K562 (cell line): ENCODE measurements around the gene MITF. TPM values are rescaled to one million over a fixed set of nuclear protein-coding genes. Genes with fewer than 3 reads are reported as not detected.
A peak's percentile ranks its signal among the peaks of the same experiment; 100 is the strongest.

Experiments used
- ATAC-seq: fragments of 200-7000 bp; cut with Tn5 transposase; 3 replicates; pipeline ENCODE4 v1.9.1; 2020; ENCODE audit warnings: moderate library complexity
- BruUV-seq: library from RNA; stranded (reverse); fragments of 400-500 nt; replicated peaks from 2 replicates; lab custom pipeline; 2021; lab: Mats Ljungman, UMichigan
- CTCF ChIA-PET: fragments of 300-600 bp; formaldehyde crosslinking; extraction: SDS; loops from one replicate; lab custom pipeline; 2021; ENCODE audit warnings: low intra/inter-chr PET ratio; lab: Yijun Ruan, JAX
- POLR2A ChIA-PET: fragments of 300-600, 350-650 bp; sonication (Branson Sonifier 250); formaldehyde crosslinking; extraction: SDS; loops from one replicate; lab custom pipeline; 2021; ENCODE audit warnings: antibody characterized with exemption, inconsistent platforms; lab: Yijun Ruan, JAX
- DNase-seq, 4 experiments: peaks; one replicate each; pipeline versions ENCODE4 v3.0.0 to v3.0.0-alpha.2; 2011 to 2018; ENCODE audit warnings: low spot score in 3 of 4, mixed read lengths in 3 of 4; ENCODE audit errors: extremely low read depth in 1 of 4
- FAIRE-seq: peaks from 2 replicates; lab custom pipeline; 2011; peaks lifted over from hg19 to GRCh38; lab: Jason Lieb, UNC
- H2AFZ ChIP-seq: 2 replicates; pipeline ENCODE4 v1.6.0; 2011; ENCODE audit warnings: low read depth, low read length, control low read depth, inconsistent platforms
- H3K27ac ChIP-seq: fragments of 200-600 bp; 3 replicates; pipeline ENCODE4 v1.8.0; 2011; ENCODE audit warnings: low read depth, mild to moderate bottlenecking, control low read depth, inconsistent platforms, low read length, moderate library complexity, mixed read lengths; ENCODE audit errors: extremely low read depth
- H3K27me3 ChIP-seq, 2 experiments: fragments of 300-600 bp in 1 of 2; 2 replicates in 1 of 2; 3 replicates in 1 of 2; pipeline versions ENCODE4 v1.6.0 to v1.8.0; 2011; ENCODE audit warnings: inconsistent platforms in 2 of 2, low read length in 2 of 2, mild to moderate bottlenecking in 1 of 2, mixed read lengths in 1 of 2, moderate library complexity in 1 of 2; ENCODE audit not compliant: control insufficient read depth in 2 of 2, insufficient read depth in 2 of 2
- H3K36me3 ChIP-seq: fragments of 300-600 bp; 3 replicates; pipeline ENCODE4 v1.8.0; 2011; ENCODE audit warnings: mild to moderate bottlenecking, low read length, inconsistent platforms; ENCODE audit not compliant: control insufficient read depth, insufficient read depth
- H3K4me1 ChIP-seq, 2 experiments: fragments of 200-600 bp in 1 of 2; replicated peaks in 1 of 2; 2 replicates in 1 of 2; 3 replicates in 1 of 2; pipeline versions ENCODE4 v1.5.1 to v1.8.0; 2011; ENCODE audit warnings: inconsistent platforms in 2 of 2, low read length in 2 of 2, mild to moderate bottlenecking in 1 of 2, mixed read lengths in 1 of 2, moderate library complexity in 1 of 2; ENCODE audit not compliant: control insufficient read depth in 2 of 2, insufficient read depth in 2 of 2
- H3K4me2 ChIP-seq: 2 replicates; pipeline ENCODE4 v1.6.1; 2011; ENCODE audit warnings: low read length, control low read depth, inconsistent platforms, mixed read lengths; ENCODE audit not compliant: insufficient read depth
- H3K4me3 ChIP-seq: fragments of 200-600 bp; sonication (generic), shearing (Covaris generic); 2 replicates; pipeline ENCODE4 v1.5.1; 2016; ENCODE audit warnings: control low read depth, inconsistent platforms
- H3K79me2 ChIP-seq: fragments of 200-600 bp; 3 replicates; pipeline ENCODE4 v1.8.0; 2011; ENCODE audit warnings: low read length, inconsistent platforms; ENCODE audit not compliant: control insufficient read depth, insufficient read depth
- H3K9ac ChIP-seq, 2 experiments: 2 replicates each; pipeline versions ENCODE4 v1.6.0 to v1.6.1; 2011; ENCODE audit warnings: low read depth in 2 of 2, low read length in 2 of 2, control low read depth in 1 of 2, inconsistent platforms in 1 of 2, mild to moderate bottlenecking in 1 of 2, mixed read lengths in 1 of 2; ENCODE audit not compliant: insufficient read depth in 1 of 2
- H3K9me1 ChIP-seq: one replicate; pipeline ENCODE4 v1.6.0; 2011; ENCODE audit warnings: inconsistent platforms, mild to moderate bottlenecking, low read length, moderate library complexity; ENCODE audit not compliant: control insufficient read depth, insufficient read depth
- H3K9me3 ChIP-seq: replicated peaks from 2 replicates; pipeline ENCODE4 v1.5.1; 2011; ENCODE audit warnings: low read depth, low read length, inconsistent platforms; ENCODE audit not compliant: control insufficient read depth, insufficient read depth
- H4K20me1 ChIP-seq: replicated peaks from 2 replicates; pipeline ENCODE4 v1.6.1; 2011; ENCODE audit warnings: low read length, inconsistent platforms, mixed read lengths; ENCODE audit not compliant: control insufficient read depth, insufficient read depth
- BACH1 ChIP-seq: fragments of 200-800 bp; sonication (Bioruptor generic); IDR thresholded peaks from 2 replicates; pipeline ENCODE4 v1.6.1; 2016; ENCODE audit warnings: missing genetic modification characterization, missing compliant biosample characterization
- BHLHE40 ChIP-seq: IDR thresholded peaks from 2 replicates; pipeline ENCODE4 v1.6.1; 2011; ENCODE audit warnings: low read length, improper control_type of control experiment
- C11orf30 ChIP-seq: fragments of 450-650 bp; IDR thresholded peaks from 2 replicates; pipeline ENCODE4 v1.6.1; 2016; ENCODE audit warnings: low read depth, mild to moderate bottlenecking
- CEBPB ChIP-seq: fragments of 450-650 bp; IDR thresholded peaks from 2 replicates; pipeline ENCODE4 v1.6.1; 2016; ENCODE audit warnings: missing genetic modification characterization, missing compliant biosample characterization
- CTBP1 ChIP-seq: fragments of 450-650 bp; IDR thresholded peaks from 2 replicates; pipeline ENCODE4 v1.6.1; 2016; ENCODE audit warnings: borderline replicate concordance
- JUN ChIP-seq, 2 experiments: sonication (generic) in 1 of 2; formaldehyde crosslinking in 1 of 2; IDR thresholded peaks; 2 replicates each; pipeline versions ENCODE4 v1.6.1 to v1.8.0; 2012 to 2022; ENCODE audit warnings: borderline replicate concordance in 2 of 2, mild to moderate bottlenecking in 2 of 2, improper control_type of control experiment in 1 of 2, low read depth in 1 of 2, low read length in 1 of 2, missing genetic modification reagents in 1 of 2
- MTF1 ChIP-seq: fragments of 250-450 bp; sonication (Bioruptor Pico); IDR thresholded peaks from 2 replicates; pipeline ENCODE4 v1.9.0; 2021; ENCODE audit warnings: moderate library complexity, mild to moderate bottlenecking, inconsistent platforms, borderline replicate concordance
- NEUROD1 ChIP-seq: fragments of 150-350 bp; IDR thresholded peaks from 2 replicates; pipeline ENCODE4 v1.6.1; 2014; ENCODE audit warnings: borderline replicate concordance, low read length, low read depth; ENCODE audit not compliant: partially characterized antibody
- NFE2 ChIP-seq: IDR thresholded peaks from 2 replicates; pipeline ENCODE4 v1.6.1; 2014; ENCODE audit warnings: antibody characterized with exemption, low read depth
- NR1H2 ChIP-seq: sonication (generic); formaldehyde crosslinking; IDR thresholded peaks from 2 replicates; pipeline ENCODE4 v1.4.0; 2020; ENCODE audit warnings: mild to moderate bottlenecking, missing genetic modification reagents
- PHF8 ChIP-seq: fragments of 200-600 bp; sonication (generic); IDR thresholded peaks from 2 replicates; pipeline ENCODE4 v1.6.1; 2012; ENCODE audit warnings: mixed run types, mild to moderate bottlenecking, inconsistent platforms, low read length, moderate library complexity, borderline replicate concordance
- RBM15 ChIP-seq: fragments of 200-400 bp; formaldehyde crosslinking; IDR thresholded peaks from 2 replicates; pipeline ENCODE4 v1.6.1; 2018; ENCODE audit warnings: mild to moderate bottlenecking, low read length, moderate library complexity; ENCODE audit not compliant: insufficient read depth
- RCOR1 ChIP-seq, 2 experiments: IDR thresholded peaks; 2 replicates each; pipeline ENCODE4 v1.6.1; 2012; ENCODE audit warnings: low read depth in 2 of 2, low read length in 2 of 2, borderline replicate concordance in 1 of 2, improper control_type of control experiment in 1 of 2
- SMAD1 ChIP-seq: fragments of 150-350 bp; IDR thresholded peaks from 2 replicates; pipeline ENCODE4 v1.6.1; 2014; ENCODE audit warnings: low read length, low read depth; ENCODE audit not compliant: partially characterized antibody
- SMARCA4 ChIP-seq: fragments of 450-650 bp; IDR thresholded peaks from 2 replicates; pipeline ENCODE4 v1.6.1; 2016
- ZNF23 ChIP-seq: fragments of 250-450 bp; sonication (Bioruptor Pico); IDR thresholded peaks from 2 replicates; pipeline ENCODE4 v1.4.0; 2020; ENCODE audit warnings: mild to moderate bottlenecking
- ZNF316 ChIP-seq: fragments of 450-650 bp; IDR thresholded peaks from 2 replicates; pipeline ENCODE4 v1.6.1; 2016
- ZNF551 ChIP-seq: fragments of 250-450 bp; sonication (Bioruptor Pico); IDR thresholded peaks from 2 replicates; pipeline ENCODE4 v1.5.0; 2021; ENCODE audit warnings: mild to moderate bottlenecking, moderate library complexity
- ZSCAN32 ChIP-seq: fragments of 450-650 bp; formaldehyde crosslinking; IDR thresholded peaks from 2 replicates; pipeline ENCODE4 v1.4.0; 2020; ENCODE audit warnings: mild to moderate bottlenecking, moderate library complexity
- WGBS: fragments of 100-300 bp; shearing (Covaris generic); methylation state at CpG from one replicate; pipeline ENCODE4 v1.1.6; 2016; ENCODE audit warnings: low coverage, mixed read lengths; ENCODE audit not compliant: insufficient coverage; ENCODE audit errors: missing lambda C conversion rate; 5-methylcytosine and 5-hydroxymethylcytosine counted together
- in situ Hi-C: fragments of 300-500 bp; cut with MboI; formaldehyde crosslinking; loops from 4 replicates; pipeline ENCODE4 v1.15.0; 2018; ENCODE audit warnings: inconsistent platforms, mixed read lengths
- intact Hi-C: fragments of 100-400 bp; cut with micrococcal nuclease; formaldehyde crosslinking; loops from 2 replicates; pipeline ENCODE4 v1.14.2; 2022
- polyA plus RNA-seq, 8 experiments: library from polyadenylated mRNA; depleted of rRNA in 4 of 8; stranded (reverse) in 5 of 8; unstranded in 3 of 8; fragments of >200 nt; fragmentation: Nextera tagmentation in 2 of 8; fragmentation: Illumina TruSeq in 1 of 8; extraction: Ambion mirVana in 2 of 8; extraction: Trizol in 1 of 8; gene quantifications; 2 replicates each; pipeline versions ENCODE4 v1.2.1 to v1.2.3, GENCODE V29; 2011 to 2014; ENCODE audit warnings: inconsistent platforms in 1 of 8, missing spikeins in 1 of 8
- total RNA-seq, 7 experiments: library from RNA; depleted of rRNA in 6 of 7; stranded (reverse); fragments of >200 nt in 6 of 7; fragmentation: Illumina TruSeq in 2 of 7; extraction: Trizol in 2 of 7; gene quantifications; 2 replicates each; pipeline versions ENCODE4 v1.2.1 to v1.2.3, GENCODE V29; 2011 to 2021; ENCODE audit warnings: low replicate concordance in 1 of 7
- TF ChIP-seq, protein P1 (sequence below): fragments of 250-450 bp; sonication (Bioruptor Pico); IDR thresholded peaks from 2 replicates; pipeline ENCODE4 v1.4.0; 2020
- TF ChIP-seq, protein P2 (sequence below), 2 experiments: fragments of 450-650 bp in 1 of 2; sonication (generic) in 1 of 2; formaldehyde crosslinking in 1 of 2; IDR thresholded peaks in 1 of 2; conservative IDR thresholded peaks in 1 of 2; 2 replicates each; pipeline versions ENCODE4 v1.6.1 to v1.8.1; 2016 to 2023; ENCODE audit warnings: mild to moderate bottlenecking in 2 of 2, moderate library complexity in 2 of 2, inconsistent platforms in 1 of 2, missing genetic modification reagents in 1 of 2

Gene MITF
- total and polyA plus RNA-seq, 9 of the 15 experiments (the other 6 are each of a cell fraction or from before 2014, with no cell fraction given), result 5.6 to 14.9 (median 11.1) TPM

DNA sequence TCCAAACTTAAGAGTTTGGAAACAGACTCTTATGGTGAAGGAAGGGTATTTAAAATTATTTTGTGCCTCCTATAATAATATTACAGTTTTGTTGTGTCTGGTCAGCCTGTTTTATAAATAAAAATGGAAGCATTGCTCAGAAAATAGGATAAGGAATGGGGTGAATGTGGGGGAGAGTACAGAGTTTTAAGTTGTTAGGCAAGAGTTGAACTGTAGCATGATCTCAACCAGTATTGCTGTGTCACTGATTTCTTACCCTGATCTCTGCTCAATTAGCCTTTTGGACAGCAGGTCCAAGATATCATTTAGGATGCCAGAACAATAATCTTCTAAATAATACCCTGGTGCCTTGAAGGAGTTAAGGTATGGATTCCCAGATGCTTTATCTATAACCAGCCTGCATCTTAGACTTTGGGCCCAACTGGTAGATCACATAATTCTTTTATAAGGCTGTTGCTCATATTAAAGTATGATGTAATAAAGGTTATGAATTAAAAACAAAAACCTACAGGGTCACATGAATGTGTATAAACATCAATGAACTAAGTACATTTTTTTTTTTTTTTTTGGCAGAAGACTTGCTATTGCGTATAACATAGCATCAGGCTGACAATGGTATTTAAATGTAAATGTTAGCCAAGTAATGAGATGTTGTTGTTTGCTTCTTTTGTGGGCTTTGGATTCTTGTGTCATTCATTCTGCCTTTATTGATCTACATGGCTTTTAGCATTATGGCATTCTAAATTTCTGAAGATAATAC, 70.0 kb downstream of the MITF start:
- Histone ChIP-seq H3K36me3 (no peaks in the 10 kb centered on the region), H3K4me1 (peaks cover 5 to 22% of the 10 kb centered on the region in 2 experiments; a peak in 4 of 5 replicates), H3K4me3 (no peak overlapping the region), H3K4me2 (no peak overlapping the region), H3K9me1 (no peaks in the 10 kb centered on the region), H4K20me1 (no peaks in the 10 kb centered on the region), H2AFZ (no peak overlapping the region), H3K27ac (no peak overlapping the region), H3K9ac (no peak overlapping the region), H3K79me2 (peaks cover 36% of the 10 kb centered on the region), H3K9me3 (no peaks in the 10 kb centered on the region), H3K27me3 (no peaks in the 10 kb centered on the region)
- intact Hi-C loops (no loop called here), in situ Hi-C loops (no loop called here)
- POLR2A ChIA-PET, result no interaction called here
- CTCF ChIA-PET, result no interaction called here
- DNase-seq (peak in 1 of 4 experiments; percentile 7), FAIRE-seq (no peak), ATAC-seq (peak; percentile 60)
- WGBS, result 100% methylated on average over 1 of the region's 1 CpG
- BruUV-seq, result no TSS peak
- no peak for TF ChIP-seq JUN (IDR thresholded peaks at IDR 0.05; ENCODE audit: borderline replicate concordance, low read depth, low read length)
- no peak for TF ChIP-seq JUN (CRISPR knock-in tag; IDR thresholded peaks at IDR 0.05; ENCODE audit: borderline replicate concordance)
- TF ChIP-seq BHLHE40, result no peak
- TF ChIP-seq BACH1 (tag), result peak; percentile 56; the same call in 1 of the 2 replicates
- TF ChIP-seq PHF8, result no peak
- TF ChIP-seq ZNF551, result no peak
- no peak for TF ChIP-seq ZNF23 (CRISPR knock-in tag)
- TF ChIP-seq, protein P1, sequence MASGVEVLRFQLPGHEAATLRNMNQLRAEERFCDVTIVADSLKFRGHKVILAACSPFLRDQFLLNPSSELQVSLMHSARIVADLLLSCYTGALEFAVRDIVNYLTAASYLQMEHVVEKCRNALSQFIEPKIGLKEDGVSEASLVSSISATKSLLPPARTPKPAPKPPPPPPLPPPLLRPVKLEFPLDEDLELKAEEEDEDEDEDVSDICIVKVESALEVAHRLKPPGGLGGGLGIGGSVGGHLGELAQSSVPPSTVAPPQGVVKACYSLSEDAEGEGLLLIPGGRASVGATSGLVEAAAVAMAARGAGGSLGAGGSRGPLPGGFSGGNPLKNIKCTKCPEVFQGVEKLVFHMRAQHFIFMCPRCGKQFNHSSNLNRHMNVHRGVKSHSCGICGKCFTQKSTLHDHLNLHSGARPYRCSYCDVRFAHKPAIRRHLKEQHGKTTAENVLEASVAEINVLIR, result no peak
- peak; percentile 58 for TF ChIP-seq C11orf30
- TF ChIP-seq MTF1 (CRISPR knock-in tag), result no peak
- TF ChIP-seq SMARCA4, result no peak
- peak; percentile 70 for TF ChIP-seq NFE2
- TF ChIP-seq, protein P2, sequence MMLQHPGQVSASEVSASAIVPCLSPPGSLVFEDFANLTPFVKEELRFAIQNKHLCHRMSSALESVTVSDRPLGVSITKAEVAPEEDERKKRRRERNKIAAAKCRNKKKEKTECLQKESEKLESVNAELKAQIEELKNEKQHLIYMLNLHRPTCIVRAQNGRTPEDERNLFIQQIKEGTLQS (IDR thresholded peaks at IDR 0.05), result 0 out of 2 replicates have a peak, but pooled peaks have one; percentile 32
- TF ChIP-seq, protein P2 (CRISPR knock-in tag; conservative IDR thresholded peaks at IDR 0.05), result no peak
- TF ChIP-seq NR1H2 (CRISPR knock-in tag), result no peak
- TF ChIP-seq NEUROD1, result no peak
- TF ChIP-seq RCOR1 (IDR thresholded peaks at IDR 0.05; ENCODE audit: borderline replicate concordance in 1 of 2, low read depth in 2 of 2, low read length in 2 of 2), result 0 out of 4 replicates have a peak, but pooled peaks of 1 of the 2 experiments have one; percentile 18
- no peak for TF ChIP-seq ZSCAN32 (CRISPR knock-in tag)
- peak; percentile 69 for TF ChIP-seq CEBPB (tag)
- no peak for TF ChIP-seq CTBP1
- no peak for TF ChIP-seq SMAD1
- TF ChIP-seq RBM15, result no peak
- TF ChIP-seq ZNF316, result peak; percentile 61
